Measurements from ENCODE around the gene FBP1. TPM values are rescaled to one million over a fixed set of nuclear protein-coding genes. Genes with fewer than 3 reads are reported as not detected.
A peak's percentile ranks its signal among the peaks of the same experiment; 100 is the strongest.

FBP1 gene
- total RNA-seq, 3 donors from 2014 or later: 7.4 to 41.1 (median 33.4) TPM

DNA sequence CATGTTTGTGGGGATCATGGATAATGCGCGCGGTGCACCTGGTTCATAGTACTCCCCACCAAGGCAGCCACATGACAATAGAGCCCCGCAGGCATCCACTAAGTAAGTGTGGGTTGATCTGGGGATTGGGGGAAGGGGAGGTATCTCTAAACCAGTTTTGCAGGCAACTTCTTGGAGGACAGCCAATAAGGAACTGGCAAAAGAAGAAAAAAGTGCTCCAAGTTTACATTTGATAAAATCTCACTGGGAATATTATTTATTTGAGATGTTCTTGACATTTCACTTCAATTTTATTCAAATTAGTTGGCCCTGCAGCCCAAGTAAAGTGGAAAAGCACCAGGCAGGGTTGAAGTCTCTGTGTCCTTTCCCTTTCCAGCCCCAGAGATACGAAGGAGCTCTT lies 8.5 kb downstream of the FBP1 start:
- Histone ChIP-seq H3K36me3 (no peaks in the 10 kb centered on the region), H3K27ac (no peak overlapping the region), H3K4me1 (no peaks in the 10 kb centered on the region), H3K4me3 (no peak overlapping the region), H3K27me3 (no peaks in the 10 kb centered on the region), H3K9me3 (no peaks in the 10 kb centered on the region)
- DNase-seq (ENCODE audit: low spot score in 2 of 2): peak; percentile 28 to 65
- peak in 1 of 3 donors; percentile 22 for TF ChIP-seq POLR2AphosphoS5 (IDR thresholded peaks at IDR 0.05)
- no peak for TF ChIP-seq CTCF (IDR thresholded peaks at IDR 0.05)
- no peak for TF ChIP-seq POLR2A (IDR thresholded peaks at IDR 0.05)
- intact Hi-C loops (cut with DNase I; ENCODE audit: low total_unique reads): no loop called here

DNA sequence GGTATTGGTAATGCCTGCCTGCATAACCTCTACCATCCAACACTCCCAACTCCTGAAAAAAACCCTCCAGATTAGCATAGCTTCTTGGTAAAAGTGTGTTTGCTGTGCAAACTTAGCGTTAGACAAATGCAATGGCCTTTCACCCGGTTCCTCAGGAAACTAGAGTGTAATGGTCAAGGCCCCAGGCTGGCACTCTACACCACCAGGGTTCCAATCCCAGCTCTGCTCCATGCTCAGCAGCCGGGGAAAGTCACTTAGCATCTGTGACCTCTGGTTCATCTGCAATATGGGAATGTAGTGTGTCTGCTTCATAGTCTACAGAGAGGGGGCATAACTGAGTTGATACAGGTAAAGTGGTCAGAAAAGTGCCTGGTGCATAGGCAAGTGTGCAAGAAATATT lies 9.0 kb downstream of the FBP1 start:
- no peaks in the 10 kb centered on the region for H3K4me1 ChIP-seq
- intact Hi-C loops (cut with DNase I; ENCODE audit: low total_unique reads): no loop called here
- H3K9me3 ChIP-seq: no peaks in the 10 kb centered on the region
- no peak for DNase-seq (ENCODE audit: low spot score in 2 of 2)
- H3K27me3 ChIP-seq: no peaks in the 10 kb centered on the region
- H3K36me3 ChIP-seq: no peaks in the 10 kb centered on the region
- no peak for TF ChIP-seq POLR2A (IDR thresholded peaks at IDR 0.05)
- TF ChIP-seq CTCF (IDR thresholded peaks at IDR 0.05): no peak
- no peak for TF ChIP-seq POLR2AphosphoS5 (IDR thresholded peaks at IDR 0.05)
- no peak overlapping the region for H3K27ac ChIP-seq
- no peak overlapping the region for H3K4me3 ChIP-seq

DNA sequence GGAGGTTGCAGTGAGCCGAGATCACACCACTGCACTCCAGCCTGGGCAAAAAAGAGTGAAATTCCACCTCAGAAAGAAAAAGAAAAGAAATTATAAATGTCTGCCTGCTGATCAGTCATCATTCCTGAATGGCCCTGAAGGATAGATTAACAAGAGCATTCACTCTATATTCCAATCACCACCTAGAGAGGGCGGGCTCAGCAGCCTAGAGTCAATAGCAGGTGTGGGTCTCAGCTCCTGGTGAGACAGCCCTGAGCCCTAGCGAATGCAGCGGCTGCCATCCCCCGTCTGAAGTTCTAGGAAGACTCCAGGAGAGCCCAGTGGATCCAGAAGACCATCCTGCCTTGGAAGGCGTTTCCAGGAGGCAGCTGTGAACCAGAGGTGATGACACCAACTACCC lies 12.0 kb downstream of the FBP1 start:
- Histone ChIP-seq H3K27ac (no peak overlapping the region), H3K4me3 (no peak overlapping the region), H3K4me1 (no peaks in the 10 kb centered on the region), H3K27me3 (no peaks in the 10 kb centered on the region), H3K9me3 (no peaks in the 10 kb centered on the region), H3K36me3 (no peaks in the 10 kb centered on the region)
- TF ChIP-seq CTCF (IDR thresholded peaks at IDR 0.05) (no peak), POLR2A (IDR thresholded peaks at IDR 0.05) (no peak), POLR2AphosphoS5 (IDR thresholded peaks at IDR 0.05) (no peak)
- DNase-seq (ENCODE audit: low spot score in 2 of 2): no peak
- intact Hi-C loops (cut with DNase I; ENCODE audit: low total_unique reads): no loop called here

DNA sequence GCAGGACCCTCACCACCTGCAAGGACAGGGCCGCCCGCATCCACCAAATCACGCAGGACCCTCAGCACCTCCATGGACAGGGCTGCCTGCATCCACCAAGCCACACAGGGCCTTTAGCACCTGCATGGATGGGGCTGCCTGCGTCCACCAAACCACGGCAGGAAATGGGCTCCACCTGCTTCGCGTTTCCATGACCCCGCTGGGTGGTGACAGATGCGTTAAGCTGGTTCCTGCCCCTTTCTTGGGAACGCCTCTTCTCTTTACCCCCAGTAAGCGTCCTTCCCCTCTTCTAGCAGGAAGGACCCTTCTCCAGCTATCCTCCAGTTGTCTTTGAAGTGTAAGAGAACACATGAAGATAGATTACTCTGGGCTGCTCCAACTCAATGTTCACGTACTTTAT lies 13.5 kb downstream of the FBP1 start:
- H3K4me3 ChIP-seq: no peak overlapping the region
- H3K36me3 ChIP-seq: no peaks in the 10 kb centered on the region
- intact Hi-C loops (cut with DNase I; ENCODE audit: low total_unique reads): no loop called here
- no peak for TF ChIP-seq POLR2AphosphoS5 (IDR thresholded peaks at IDR 0.05)
- no peak for TF ChIP-seq CTCF (IDR thresholded peaks at IDR 0.05)
- no peak for TF ChIP-seq POLR2A (IDR thresholded peaks at IDR 0.05)
- H3K27me3 ChIP-seq: no peaks in the 10 kb centered on the region
- H3K4me1 ChIP-seq: no peaks in the 10 kb centered on the region
- DNase-seq (ENCODE audit: low spot score in 2 of 2): no peak
- H3K27ac ChIP-seq: no peak overlapping the region
- H3K9me3 ChIP-seq: no peaks in the 10 kb centered on the region

GRCh38 chr9:94624629-94625028 lies 14.7 kb downstream of the FBP1 start:
- TF ChIP-seq CTCF (IDR thresholded peaks at IDR 0.05) (no peak), POLR2A (IDR thresholded peaks at IDR 0.05) (no peak), POLR2AphosphoS5 (IDR thresholded peaks at IDR 0.05) (no peak)
- Histone ChIP-seq H3K4me3 (no peak overlapping the region), H3K27me3 (no peaks in the 10 kb centered on the region), H3K27ac (no peak overlapping the region), H3K9me3 (no peaks in the 10 kb centered on the region), H3K4me1 (no peaks in the 10 kb centered on the region), H3K36me3 (no peaks in the 10 kb centered on the region)
- no peak for DNase-seq (ENCODE audit: low spot score in 2 of 2)
- intact Hi-C loops (cut with DNase I; ENCODE audit: low total_unique reads): no loop called here
